NT2/D1 (cell line): ENCODE results near the gene CLEC18C.
"Not testable (repeated sequence)": the region's sequence is repeated elsewhere in the genome, so short reads cannot be mapped to it uniquely, and the experiment has no call there.

Experiments used
- DNase-seq: peaks from one replicate; pipeline ENCODE4 v3.0.0-alpha.2; 2011; ENCODE audit warnings: low read depth, low spot score
- H3K27me3 ChIP-seq: 2 replicates; pipeline ENCODE4 v1.6.0; 2011; ENCODE audit warnings: mild to moderate bottlenecking; ENCODE audit not compliant: insufficient read length, insufficient read depth
- H3K36me3 ChIP-seq: 2 replicates; pipeline ENCODE4 v1.6.1; 2011; ENCODE audit warnings: mild to moderate bottlenecking, low read length, mixed read lengths; ENCODE audit not compliant: insufficient read depth, insufficient read length
- H3K4me1 ChIP-seq: 2 replicates; pipeline ENCODE4 v1.5.1; 2011; ENCODE audit not compliant: insufficient read depth, insufficient read length
- H3K4me3 ChIP-seq: 2 replicates; pipeline ENCODE4 v1.5.1; 2011; ENCODE audit warnings: low read depth; ENCODE audit not compliant: insufficient read length
- H3K9ac ChIP-seq: 2 replicates; pipeline ENCODE4 v1.6.0; 2011; ENCODE audit warnings: low read depth; ENCODE audit not compliant: insufficient read length
- H3K9me3 ChIP-seq: 2 replicates; pipeline ENCODE4 v1.5.1; 2011; ENCODE audit warnings: mild to moderate bottlenecking, low read length; ENCODE audit not compliant: insufficient read depth

Gene CLEC18C

GRCh38 chr16:70187858-70188607 is 14.4 kb downstream of the CLEC18C start:
- H3K9ac ChIP-seq, DNase-seq, H3K9me3 ChIP-seq, H3K27me3 ChIP-seq, H3K4me1 ChIP-seq, H3K36me3 ChIP-seq, H3K4me3 ChIP-seq: not testable (repeated sequence)

- DNase-seq, H3K27me3 ChIP-seq, H3K4me3 ChIP-seq, H3K4me1 ChIP-seq, H3K9ac ChIP-seq, H3K9me3 ChIP-seq, H3K36me3 ChIP-seq: not testable (repeated sequence)
These were observed 15.0 kb downstream of the CLEC18C start for GRCh38 chr16:70188608-70188915.

DNA sequence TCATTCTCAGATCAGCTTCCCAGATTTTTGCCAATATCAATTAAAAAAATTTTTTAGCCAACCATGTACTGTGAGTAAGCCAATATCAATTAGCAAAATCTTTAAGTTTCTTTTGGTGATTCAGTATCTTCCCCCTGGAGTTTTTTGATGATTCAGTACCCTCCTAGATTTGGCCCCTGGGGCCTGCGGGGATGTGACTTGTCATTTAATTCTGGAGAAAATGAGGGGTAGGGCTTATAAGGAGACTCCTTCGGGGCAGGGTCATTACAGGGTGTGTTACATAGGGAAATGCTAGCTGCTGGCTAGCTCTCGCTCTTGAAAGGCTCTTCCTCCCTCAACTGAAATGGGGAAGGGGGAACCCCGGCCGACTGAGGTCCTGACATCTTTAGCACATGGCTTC is 17.0 kb downstream of the CLEC18C start:
- H3K4me1 ChIP-seq, DNase-seq, H3K36me3 ChIP-seq, H3K9ac ChIP-seq, H3K4me3 ChIP-seq, H3K9me3 ChIP-seq, H3K27me3 ChIP-seq: not testable (repeated sequence)

- not testable (repeated sequence) for H3K36me3 ChIP-seq, H3K4me1 ChIP-seq, DNase-seq
These were observed 23.2 kb downstream of the CLEC18C start for GRCh38 chr16:70196683-70197300.

DNA sequence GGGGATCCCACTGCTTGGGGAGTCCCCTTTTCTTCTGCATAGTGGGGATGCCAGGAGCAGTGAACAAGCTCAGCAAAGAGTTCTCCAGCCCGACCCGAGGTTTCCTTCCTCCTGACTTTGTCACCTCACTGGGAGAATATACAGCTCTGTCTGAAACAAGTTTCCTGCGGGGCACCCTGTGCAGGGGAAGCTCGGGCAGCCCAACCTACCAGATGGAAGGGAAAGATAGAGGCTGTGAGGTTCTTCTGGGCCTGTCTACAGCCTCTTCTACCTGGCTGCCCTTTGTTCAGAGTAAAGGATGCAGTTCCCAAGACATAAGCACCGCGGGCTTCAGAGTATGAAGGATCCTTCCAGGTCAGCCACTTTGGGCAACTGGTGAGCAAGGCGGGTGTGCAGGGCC is 24.0 kb downstream of the CLEC18C start:
- not testable (repeated sequence) for H3K4me3 ChIP-seq, H3K4me1 ChIP-seq, H3K9me3 ChIP-seq, DNase-seq, H3K9ac ChIP-seq, H3K27me3 ChIP-seq, H3K36me3 ChIP-seq

More at GRCh38 chr16:70196683-70197300, 23.2 kb downstream of the CLEC18C start:
- H3K9ac ChIP-seq, H3K4me3 ChIP-seq, H3K9me3 ChIP-seq, H3K27me3 ChIP-seq: not testable (repeated sequence)

GRCh38 chr16:70198230-70198629 is 24.6 kb downstream of the CLEC18C start:
- H3K27me3 ChIP-seq, H3K9ac ChIP-seq, H3K36me3 ChIP-seq, H3K4me3 ChIP-seq, DNase-seq, H3K4me1 ChIP-seq, H3K9me3 ChIP-seq: not testable (repeated sequence)

GRCh38 chr16:70198666-70199065 is 25.1 kb downstream of the CLEC18C start:
- DNase-seq, H3K4me3 ChIP-seq: not testable (repeated sequence)

DNA sequence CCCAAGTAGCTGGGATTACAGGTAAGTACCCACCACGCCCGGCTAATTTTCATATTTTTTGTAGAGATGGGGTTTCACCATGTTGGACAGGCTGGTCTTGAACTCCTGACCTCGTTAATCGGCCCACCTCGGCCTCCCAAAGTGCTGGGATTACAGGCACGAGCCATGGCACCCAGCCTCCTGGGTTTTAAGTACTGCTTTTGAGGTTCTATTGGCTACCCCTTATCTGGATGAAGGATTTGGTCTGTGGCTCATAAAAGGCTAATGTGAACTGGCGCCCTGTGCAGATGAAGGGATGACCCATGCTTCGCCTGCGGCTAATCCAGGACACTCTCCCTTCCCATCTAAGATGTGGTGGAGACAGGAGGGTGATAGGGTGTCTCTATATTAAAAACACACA is 25.6 kb downstream of the CLEC18C start:
- H3K4me1 ChIP-seq, H3K27me3 ChIP-seq, H3K4me3 ChIP-seq, H3K9me3 ChIP-seq, H3K9ac ChIP-seq, DNase-seq, H3K36me3 ChIP-seq: not testable (repeated sequence)

More at GRCh38 chr16:70198666-70199065, 25.1 kb downstream of the CLEC18C start:
- not testable (repeated sequence) for H3K4me1 ChIP-seq, H3K9me3 ChIP-seq, H3K9ac ChIP-seq, H3K36me3 ChIP-seq, H3K27me3 ChIP-seq

DNA sequence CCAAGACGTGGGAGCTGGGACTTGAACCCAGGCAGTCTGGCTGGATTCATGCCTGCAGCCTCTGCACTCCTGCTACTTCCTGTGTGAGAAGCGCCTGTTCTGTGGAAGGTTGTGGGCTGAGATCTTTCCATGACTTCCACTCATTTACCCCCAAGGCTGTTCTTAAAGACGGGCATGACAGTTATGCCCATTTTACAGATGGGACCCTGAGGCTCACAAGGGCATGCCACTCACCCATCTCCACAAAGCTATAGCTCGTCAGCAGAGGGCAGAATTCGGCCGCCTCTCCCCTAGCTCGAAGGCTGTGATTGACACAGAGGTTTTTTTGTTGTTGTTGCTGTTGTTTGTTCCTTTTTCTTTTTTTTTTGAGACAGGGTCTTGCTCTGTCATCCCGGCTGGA is 26.5 kb downstream of the CLEC18C start:
- H3K9ac ChIP-seq, DNase-seq, H3K36me3 ChIP-seq, H3K4me1 ChIP-seq, H3K4me3 ChIP-seq, H3K9me3 ChIP-seq, H3K27me3 ChIP-seq: not testable (repeated sequence)

GRCh38 chr16:70203508-70203907 is 29.9 kb downstream of the CLEC18C start:
- not testable (repeated sequence) for H3K9ac ChIP-seq, H3K27me3 ChIP-seq, DNase-seq, H3K9me3 ChIP-seq, H3K36me3 ChIP-seq, H3K4me1 ChIP-seq, H3K4me3 ChIP-seq

DNA sequence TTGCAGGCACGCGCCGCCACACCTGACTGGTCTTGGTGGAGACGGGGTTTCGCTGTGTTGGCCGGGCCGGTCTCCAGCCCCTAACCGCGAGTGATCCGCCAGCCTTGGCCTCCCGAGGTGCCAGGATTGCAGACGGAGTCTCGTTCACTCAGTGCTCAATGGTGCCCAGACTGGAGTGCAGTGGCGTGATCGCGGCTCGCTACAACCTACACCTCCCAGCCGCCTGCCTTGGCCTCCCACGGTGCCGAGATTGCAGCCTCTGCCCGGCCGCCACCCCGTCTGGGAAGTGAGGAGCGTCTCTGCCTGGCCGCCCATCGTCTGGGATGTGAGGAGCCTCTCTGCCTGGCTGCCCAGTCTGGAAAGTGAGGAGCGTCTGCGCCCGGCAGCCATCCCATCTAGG is 30.4 kb downstream of the CLEC18C start:
- not testable (repeated sequence) for H3K4me1 ChIP-seq, H3K36me3 ChIP-seq, H3K9ac ChIP-seq, H3K9me3 ChIP-seq, H3K4me3 ChIP-seq, DNase-seq, H3K27me3 ChIP-seq

DNA sequence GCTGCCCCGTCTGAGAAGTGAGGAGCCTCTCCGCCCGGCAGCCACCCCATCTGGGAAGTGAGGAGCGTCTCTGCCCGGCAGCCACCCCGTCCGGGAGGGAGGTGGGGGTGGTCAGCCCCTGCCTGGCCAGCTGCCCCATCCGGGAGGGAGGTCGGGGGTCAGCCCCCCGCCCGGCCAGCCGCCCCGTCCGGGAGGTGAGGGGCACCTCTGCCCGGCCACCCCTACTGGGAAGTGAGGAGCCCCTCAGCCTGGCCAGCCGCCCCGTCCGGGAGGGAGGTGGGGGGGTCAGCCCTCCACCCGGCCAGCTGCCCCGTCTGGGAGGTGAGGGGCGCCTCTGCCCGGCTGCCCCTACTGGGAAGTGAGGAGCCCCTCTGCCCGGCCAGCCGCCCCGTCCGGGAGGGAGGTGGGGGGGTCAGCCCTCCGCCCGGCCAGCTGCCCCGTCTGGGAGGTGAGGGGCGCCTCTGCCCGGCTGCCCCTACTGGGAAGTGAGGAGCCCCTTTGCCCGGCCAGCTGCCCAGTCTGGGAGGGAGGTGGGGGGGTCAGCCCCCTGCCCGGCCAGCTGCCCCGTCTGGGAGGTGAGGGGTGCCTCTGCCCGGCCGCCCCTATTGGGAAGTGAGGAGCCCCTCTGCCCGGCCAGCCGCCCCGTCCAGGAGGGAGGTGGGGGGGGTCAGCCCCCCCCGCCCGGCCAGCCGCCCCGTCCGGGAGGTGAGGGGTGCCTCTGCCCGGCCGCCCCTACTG is 31.2 kb downstream of the CLEC18C start:
- H3K9ac ChIP-seq, H3K4me3 ChIP-seq, H3K4me1 ChIP-seq, H3K9me3 ChIP-seq, H3K27me3 ChIP-seq, H3K36me3 ChIP-seq, DNase-seq: not testable (repeated sequence)
